Immature natural killer cell (primary cell): ENCODE measurements around the gene DAZAP2. TPM values are rescaled to one million over a fixed set of nuclear protein-coding genes. Genes with fewer than 3 reads are reported as not detected.
A peak's percentile ranks its signal among the peaks of the same experiment; 100 is the strongest.
"Not testable (repeated sequence)": the region's sequence is repeated elsewhere in the genome, so short reads cannot be mapped to it uniquely, and the experiment has no call there.

Source experiments
- DNase-seq, 3 donors: peaks; one replicate each; pipeline ENCODE4 v3.0.0; 2022; ENCODE audit warnings: mixed read lengths in 1 of 3
- H3K27ac Mint-ChIP-seq, 6 donors: one replicate each; pipeline ENCODE4 v1.8.0; 2020; ENCODE audit warnings: mixed read lengths in 6 of 6, mild to moderate bottlenecking in 5 of 6, inconsistent platforms in 4 of 6, moderate library complexity in 3 of 6
- H3K27me3 Mint-ChIP-seq, 3 donors: one replicate each; pipeline ENCODE4 v1.8.0; 2020 to 2021; ENCODE audit warnings: low read depth in 3 of 3, mild to moderate bottlenecking in 3 of 3, mixed read lengths in 3 of 3, moderate library complexity in 3 of 3, inconsistent platforms in 1 of 3
- H3K36me3 Mint-ChIP-seq, 3 donors: one replicate each; pipeline ENCODE4 v1.8.0; 2020; ENCODE audit warnings: mixed read lengths in 3 of 3, inconsistent platforms in 2 of 3, mild to moderate bottlenecking in 2 of 3
- H3K4me1 Mint-ChIP-seq, 2 donors: one replicate each; pipeline ENCODE4 v1.8.0; 2020; ENCODE audit warnings: inconsistent platforms in 2 of 2, mild to moderate bottlenecking in 2 of 2, mixed read lengths in 2 of 2, moderate library complexity in 1 of 2
- H3K4me3 Mint-ChIP-seq, 5 donors: one replicate each; pipeline ENCODE4 v1.8.0; 2020; ENCODE audit warnings: mild to moderate bottlenecking in 5 of 5, mixed read lengths in 5 of 5, inconsistent platforms in 3 of 5, moderate library complexity in 3 of 5
- H3K9me3 Mint-ChIP-seq, 6 donors: one replicate each; pipeline ENCODE4 v1.8.0; 2020; ENCODE audit warnings: mild to moderate bottlenecking in 6 of 6, mixed read lengths in 6 of 6, inconsistent platforms in 4 of 6, moderate library complexity in 3 of 6
- polyA plus RNA-seq, 3 donors: library from polyadenylated mRNA; unstranded; fragments of 300-500 nt; fragmentation: Illumina TruSeq; gene quantifications; one replicate each; pipeline ENCODE4 v1.2.3, GENCODE V29; 2021

The DAZAP2 gene
- polyA plus RNA-seq, 3 donors from 2014 or later = 1,137 to 2,830 (median 1,368) TPM

- Mint-ChIP-seq H3K27me3 (no peaks in the 10 kb centered on the region), H3K36me3 (peaks cover 0 to 3% (median 0%) of the 10 kb centered on the region in 3 donors), H3K27ac (no peak overlapping the region), H3K9me3 (no peaks in the 10 kb centered on the region), H3K4me1 (no peaks in the 10 kb centered on the region), H3K4me3 (no peak overlapping the region)
- no peak for DNase-seq
These were observed 35.9 kb upstream of the DAZAP2 start for GRCh38 chr12:51202718-51203117.

GRCh38 chr12:51205350-51205749, 33.3 kb upstream of the DAZAP2 start:
- H3K4me3 Mint-ChIP-seq = no peak overlapping the region
- no peaks in the 10 kb centered on the region for H3K9me3 Mint-ChIP-seq
- H3K4me1 Mint-ChIP-seq = no peaks in the 10 kb centered on the region
- no peak overlapping the region for H3K27ac Mint-ChIP-seq
- H3K27me3 Mint-ChIP-seq = no peaks in the 10 kb centered on the region
- DNase-seq = no peak
- peaks cover 0 to 7% (median 4%) of the 10 kb centered on the region in 3 donors for H3K36me3 Mint-ChIP-seq

- Mint-ChIP-seq H3K4me1 (no peaks in the 10 kb centered on the region), H3K27me3 (peaks cover 0 to 1% (median 0%) of the 10 kb centered on the region in 3 donors), H3K27ac (no peak overlapping the region), H3K36me3 (peaks cover 0 to 4% (median 4%) of the 10 kb centered on the region in 3 donors), H3K4me3 (no peak overlapping the region), H3K9me3 (no peaks in the 10 kb centered on the region)
- DNase-seq = no peak
These were observed 30.5 kb upstream of the DAZAP2 start for GRCh38 chr12:51208016-51208660.

- Mint-ChIP-seq H3K36me3 (peaks cover 0 to 4% (median 4%) of the 10 kb centered on the region in 3 donors), H3K4me1 (no peaks in the 10 kb centered on the region), H3K4me3 (no peak overlapping the region), H3K27ac (no peak overlapping the region), H3K27me3 (peaks cover 0 to 1% (median 0%) of the 10 kb centered on the region in 3 donors), H3K9me3 (no peaks in the 10 kb centered on the region)
- no peak for DNase-seq
These were observed 29.4 kb upstream of the DAZAP2 start for GRCh38 chr12:51209259-51209658.

GRCh38 chr12:51210690-51211395, 27.8 kb upstream of the DAZAP2 start:
- no peaks in the 10 kb centered on the region for H3K9me3 Mint-ChIP-seq
- peaks cover 0 to 4% (median 4%) of the 10 kb centered on the region in 3 donors for H3K36me3 Mint-ChIP-seq
- peaks cover 0 to 1% (median 0%) of the 10 kb centered on the region in 3 donors for H3K27me3 Mint-ChIP-seq
- no peaks in the 10 kb centered on the region for H3K4me1 Mint-ChIP-seq
- H3K27ac Mint-ChIP-seq = no peak overlapping the region
- H3K4me3 Mint-ChIP-seq = no peak overlapping the region
- no peak for DNase-seq

- peaks cover 0 to 7% (median 5%) of the 10 kb centered on the region in 3 donors for H3K27me3 Mint-ChIP-seq
- no peak overlapping the region for H3K4me3 Mint-ChIP-seq
- no peaks in the 10 kb centered on the region for H3K9me3 Mint-ChIP-seq
- H3K36me3 Mint-ChIP-seq = peaks cover 0 to 4% (median 4%) of the 10 kb centered on the region in 3 donors
- H3K4me1 Mint-ChIP-seq = peaks cover 13 to 21% of the 10 kb centered on the region in 2 donors
- DNase-seq = no peak
- no peak overlapping the region for H3K27ac Mint-ChIP-seq
These were observed 23.7 kb upstream of the DAZAP2 start for GRCh38 chr12:51214895-51215294.

GRCh38 chr12:51216642-51217041, 22.0 kb upstream of the DAZAP2 start:
- Mint-ChIP-seq H3K27me3 (peaks cover 0 to 6% (median 5%) of the 10 kb centered on the region in 3 donors), H3K4me1 (peaks cover 13 to 21% of the 10 kb centered on the region in 2 donors), H3K4me3 (peak overlapping the region; percentile 65 to 76 (median 71)), H3K9me3 (no peaks in the 10 kb centered on the region), H3K27ac (peak overlapping the region; percentile 4 to 80 (median 56)), H3K36me3 (no peaks in the 10 kb centered on the region)
- DNase-seq = no peak

GRCh38 chr12:51217133-51217967, 21.3 kb upstream of the DAZAP2 start:
- H3K27me3 Mint-ChIP-seq = peaks cover 3 to 6% (median 5%) of the 10 kb centered on the region in 3 donors
- H3K27ac Mint-ChIP-seq = peak overlapping the region; percentile 34 to 95 (median 88)
- H3K36me3 Mint-ChIP-seq = no peaks in the 10 kb centered on the region
- H3K9me3 Mint-ChIP-seq = no peaks in the 10 kb centered on the region
- H3K4me3 Mint-ChIP-seq = peak overlapping the region; percentile 81 to 93 (median 92)
- peak; percentile 47 to 53 (median 47) for DNase-seq
- peaks cover 13 to 21% of the 10 kb centered on the region in 2 donors for H3K4me1 Mint-ChIP-seq

- no peaks in the 10 kb centered on the region for H3K36me3 Mint-ChIP-seq
- peak within 1 kb of the TSS; percentile 75 to 95 (median 89) for H3K27ac Mint-ChIP-seq
These were observed 20.5 kb upstream of the DAZAP2 start, which contains the start of gene POU6F1 for GRCh38 chr12:51217968-51218606. TSS of gene POU6F1 (minus strand) at chr12:51218062. CDS start at chr12:51206836, 11,226 bp downstream.

GRCh38 chr12:51218607-51219161, 19.9 kb upstream of the DAZAP2 start:
- DNase-seq = no peak
- peak overlapping the region; percentile 75 to 95 (median 89) for H3K27ac Mint-ChIP-seq
- H3K4me3 Mint-ChIP-seq = peak overlapping the region; percentile 81 to 93 (median 92)
- peaks cover 3 to 6% (median 5%) of the 10 kb centered on the region in 3 donors for H3K27me3 Mint-ChIP-seq
- H3K9me3 Mint-ChIP-seq = no peaks in the 10 kb centered on the region
- H3K36me3 Mint-ChIP-seq = no peaks in the 10 kb centered on the region
- H3K4me1 Mint-ChIP-seq = peaks cover 13 to 21% of the 10 kb centered on the region in 2 donors

More at GRCh38 chr12:51217968-51218606, 20.5 kb upstream of the DAZAP2 start, which contains the start of gene POU6F1:
- peak; percentile 64 to 73 (median 73) for DNase-seq
- Mint-ChIP-seq H3K27me3 (peaks cover 3 to 6% (median 5%) of the 10 kb centered on the region in 3 donors), H3K4me1 (peaks cover 13 to 21% of the 10 kb centered on the region in 2 donors), H3K4me3 (peak within 1 kb of the TSS; percentile 81 to 93 (median 92)), H3K9me3 (no peaks in the 10 kb centered on the region)

- Mint-ChIP-seq H3K4me1 (peaks cover 13 to 21% of the 10 kb centered on the region in 2 donors), H3K9me3 (no peaks in the 10 kb centered on the region), H3K4me3 (peak overlapping the region; percentile 65 to 92 (median 81)), H3K27me3 (peaks cover 3 to 6% (median 5%) of the 10 kb centered on the region in 3 donors), H3K36me3 (no peaks in the 10 kb centered on the region), H3K27ac (peak overlapping the region in 5 of 6 donors; percentile 63 to 88 (median 76))
- no peak for DNase-seq
These were observed 19.3 kb upstream of the DAZAP2 start for GRCh38 chr12:51219322-51219721.

- not testable (repeated sequence) for H3K36me3 Mint-ChIP-seq, DNase-seq, H3K27me3 Mint-ChIP-seq, H3K27ac Mint-ChIP-seq, H3K9me3 Mint-ChIP-seq
- H3K4me3 Mint-ChIP-seq = peak overlapping the region in 2 of 5 donors; percentile 81 to 89
- peaks cover 13 to 21% of the 10 kb centered on the region in 2 donors for H3K4me1 Mint-ChIP-seq
These were observed 18.8 kb upstream of the DAZAP2 start for GRCh38 chr12:51219857-51220256.

- no peak overlapping the region for H3K4me3 Mint-ChIP-seq
- H3K27me3 Mint-ChIP-seq = peaks cover 2 to 5% (median 5%) of the 10 kb centered on the region in 3 donors
- H3K4me1 Mint-ChIP-seq = peaks cover 13 to 15% of the 10 kb centered on the region in 2 donors
- DNase-seq = no peak
- no peaks in the 10 kb centered on the region for H3K9me3 Mint-ChIP-seq
- H3K27ac Mint-ChIP-seq = no peak overlapping the region
- H3K36me3 Mint-ChIP-seq = no peaks in the 10 kb centered on the region
These were observed 16.2 kb upstream of the DAZAP2 start for GRCh38 chr12:51222461-51222860.
